ENCODE data around the gene GOLGA6L10.
"Not testable (repeated sequence)": the region's sequence is repeated elsewhere in the genome, so short reads cannot be mapped to it uniquely, and the experiment has no call there.

DNA sequence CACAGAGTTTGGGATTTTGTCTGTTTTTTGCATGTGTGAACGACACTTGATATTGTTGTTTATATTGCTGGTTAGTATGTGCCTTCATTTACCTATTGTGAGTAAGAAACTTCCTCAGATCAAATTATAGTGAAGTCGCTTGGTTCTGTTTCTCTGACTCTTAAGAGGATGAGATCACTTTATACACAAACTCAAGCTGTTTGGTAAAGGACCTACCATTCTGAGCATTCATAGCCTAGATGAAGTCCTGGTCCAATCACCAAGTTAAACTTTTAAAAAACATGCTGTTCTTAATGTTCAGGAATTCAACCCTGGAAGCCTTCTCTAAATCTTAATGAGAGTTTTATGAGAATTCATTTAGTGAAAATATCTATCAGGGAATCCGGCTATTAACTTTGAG, 15.3 kb upstream of the GOLGA6L10 start:
- TF ChIP-seq, protein P1, sequence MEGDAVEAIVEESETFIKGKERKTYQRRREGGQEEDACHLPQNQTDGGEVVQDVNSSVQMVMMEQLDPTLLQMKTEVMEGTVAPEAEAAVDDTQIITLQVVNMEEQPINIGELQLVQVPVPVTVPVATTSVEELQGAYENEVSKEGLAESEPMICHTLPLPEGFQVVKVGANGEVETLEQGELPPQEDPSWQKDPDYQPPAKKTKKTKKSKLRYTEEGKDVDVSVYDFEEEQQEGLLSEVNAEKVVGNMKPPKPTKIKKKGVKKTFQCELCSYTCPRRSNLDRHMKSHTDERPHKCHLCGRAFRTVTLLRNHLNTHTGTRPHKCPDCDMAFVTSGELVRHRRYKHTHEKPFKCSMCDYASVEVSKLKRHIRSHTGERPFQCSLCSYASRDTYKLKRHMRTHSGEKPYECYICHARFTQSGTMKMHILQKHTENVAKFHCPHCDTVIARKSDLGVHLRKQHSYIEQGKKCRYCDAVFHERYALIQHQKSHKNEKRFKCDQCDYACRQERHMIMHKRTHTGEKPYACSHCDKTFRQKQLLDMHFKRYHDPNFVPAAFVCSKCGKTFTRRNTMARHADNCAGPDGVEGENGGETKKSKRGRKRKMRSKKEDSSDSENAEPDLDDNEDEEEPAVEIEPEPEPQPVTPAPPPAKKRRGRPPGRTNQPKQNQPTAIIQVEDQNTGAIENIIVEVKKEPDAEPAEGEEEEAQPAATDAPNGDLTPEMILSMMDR (IDR thresholded peaks at IDR 0.05), result not testable (repeated sequence)
- not testable (repeated sequence) for TF ChIP-seq POLR2AphosphoS5 (IDR thresholded peaks at IDR 0.05; ENCODE audit: insufficient read depth in 1 of 2, low read depth in 1 of 2)

Measured in vagina (tissue), 2 donors.